Thyroid gland (tissue), 4 donors: ENCODE measurements around the gene FBXL22.

Experiments used
- POLR2A ChIP-seq, 2 donors: fragments of 450-650 bp; IDR thresholded peaks; one replicate each; pipeline ENCODE4 v1.6.1; 2017; ENCODE audit warnings: antibody characterized with exemption in 2 of 2, mild to moderate bottlenecking in 2 of 2, moderate library complexity in 1 of 2
- TF ChIP-seq, protein P1 (sequence below), 6 experiments: fragments of 200-600 bp in 3 of 6; fragments of 450-650 bp in 3 of 6; sonication (generic) in 3 of 6; IDR thresholded peaks; one replicate each; pipeline ENCODE4 v1.5.1; 2016 to 2019; ENCODE audit warnings: antibody characterized with exemption in 6 of 6, mild to moderate bottlenecking in 2 of 6, inconsistent platforms in 1 of 6, moderate library complexity in 1 of 6

DNA sequence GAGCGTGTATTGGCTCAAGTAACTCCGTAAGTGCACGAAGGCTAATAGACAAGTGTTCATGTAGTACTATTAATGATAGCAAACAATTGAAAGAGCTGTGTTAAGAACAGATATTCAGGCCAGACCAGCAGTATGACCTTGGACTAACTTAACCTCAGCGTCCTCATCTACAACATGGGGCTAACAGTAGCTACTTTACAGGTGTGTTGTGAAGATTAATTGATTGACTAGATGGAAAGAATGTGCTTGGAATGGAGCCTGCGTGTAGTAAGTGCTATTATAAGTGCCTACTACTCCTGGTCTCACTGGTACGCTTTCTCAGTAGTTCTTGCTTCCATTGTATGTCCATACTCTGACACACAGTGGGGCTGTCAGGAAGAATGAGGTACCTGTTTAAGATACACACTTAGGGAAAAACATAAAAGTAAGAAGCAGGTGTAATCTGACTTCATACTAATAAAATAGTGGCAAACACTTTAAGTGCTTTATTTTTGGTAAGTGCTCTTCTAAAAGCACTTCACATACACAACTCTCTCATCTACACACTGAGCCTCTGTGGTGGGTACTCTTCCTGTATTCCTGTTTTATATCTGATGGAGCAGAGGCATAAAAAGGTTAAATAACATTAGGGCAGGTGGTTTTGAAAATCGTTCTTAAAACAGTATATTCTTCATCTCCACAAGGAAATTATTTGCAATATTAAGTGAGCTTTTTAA lies 24.3 kb upstream of the FBXL22 start:
- no peak for TF ChIP-seq POLR2A (IDR thresholded peaks at IDR 0.05)
- TF ChIP-seq, protein P1, sequence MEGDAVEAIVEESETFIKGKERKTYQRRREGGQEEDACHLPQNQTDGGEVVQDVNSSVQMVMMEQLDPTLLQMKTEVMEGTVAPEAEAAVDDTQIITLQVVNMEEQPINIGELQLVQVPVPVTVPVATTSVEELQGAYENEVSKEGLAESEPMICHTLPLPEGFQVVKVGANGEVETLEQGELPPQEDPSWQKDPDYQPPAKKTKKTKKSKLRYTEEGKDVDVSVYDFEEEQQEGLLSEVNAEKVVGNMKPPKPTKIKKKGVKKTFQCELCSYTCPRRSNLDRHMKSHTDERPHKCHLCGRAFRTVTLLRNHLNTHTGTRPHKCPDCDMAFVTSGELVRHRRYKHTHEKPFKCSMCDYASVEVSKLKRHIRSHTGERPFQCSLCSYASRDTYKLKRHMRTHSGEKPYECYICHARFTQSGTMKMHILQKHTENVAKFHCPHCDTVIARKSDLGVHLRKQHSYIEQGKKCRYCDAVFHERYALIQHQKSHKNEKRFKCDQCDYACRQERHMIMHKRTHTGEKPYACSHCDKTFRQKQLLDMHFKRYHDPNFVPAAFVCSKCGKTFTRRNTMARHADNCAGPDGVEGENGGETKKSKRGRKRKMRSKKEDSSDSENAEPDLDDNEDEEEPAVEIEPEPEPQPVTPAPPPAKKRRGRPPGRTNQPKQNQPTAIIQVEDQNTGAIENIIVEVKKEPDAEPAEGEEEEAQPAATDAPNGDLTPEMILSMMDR (IDR thresholded peaks at IDR 0.05): no peak
